HG03135 (cell line): Measurements from ENCODE around the gene ELF1.
"Not testable (repeated sequence)": the region's sequence is repeated elsewhere in the genome, so short reads cannot be mapped to it uniquely, and the experiment has no call there.

Experiments used
- ATAC-seq: cut with Tn5 transposase; IDR thresholded peaks from one replicate; pipeline ENCODE4 v1.9.1; 2021; ENCODE audit warnings: mild to moderate bottlenecking, moderate library complexity; ENCODE audit not compliant: unreplicated experiment

The ELF1 gene

GRCh38 chr13:40960716-40961115 is 58.4 kb downstream of the ELF1 start:
- no peak for ATAC-seq

- no peak for ATAC-seq
Measured at GRCh38 chr13:40958655-40959054, 60.5 kb downstream of the ELF1 start.

- no peak for ATAC-seq
Measured at GRCh38 chr13:40946485-40946884, 72.6 kb downstream of the ELF1 start.

- no peak for ATAC-seq
Measured at GRCh38 chr13:40943073-40943472, 76.0 kb downstream of the ELF1 start.

GRCh38 chr13:40941581-40941980 is 77.5 kb downstream of the ELF1 start:
- no peak for ATAC-seq

- no peak for ATAC-seq
Measured at GRCh38 chr13:40940841-40941240, 78.3 kb downstream of the ELF1 start.

- peak; percentile 48 for ATAC-seq
Measured at GRCh38 chr13:40933508-40934204, 85.5 kb downstream of the ELF1 start.

GRCh38 chr13:40932252-40932651 is 86.9 kb downstream of the ELF1 start:
- ATAC-seq = no peak

- ATAC-seq = no peak
Measured at GRCh38 chr13:40931719-40932118, 87.4 kb downstream of the ELF1 start.

GRCh38 chr13:40929883-40930282 is 89.2 kb downstream of the ELF1 start:
- ATAC-seq = not testable (repeated sequence)

GRCh38 chr13:40928980-40929379 is 90.1 kb downstream of the ELF1 start:
- no peak for ATAC-seq

- no peak for ATAC-seq
Measured at GRCh38 chr13:40927929-40928328, 91.2 kb downstream of the ELF1 start.

- no peak for ATAC-seq
Measured at GRCh38 chr13:40923867-40924266, 95.2 kb downstream of the ELF1 start.

- ATAC-seq = no peak
Measured at GRCh38 chr13:40922437-40923040, 96.6 kb downstream of the ELF1 start.

GRCh38 chr13:40920826-40921225 is 98.3 kb downstream of the ELF1 start:
- ATAC-seq = no peak

GRCh38 chr13:40919901-40920300 is 99.2 kb downstream of the ELF1 start:
- not testable (repeated sequence) for ATAC-seq

- no peak for ATAC-seq
Measured at GRCh38 chr13:40916207-40916998, 102.7 kb downstream of the ELF1 start.

GRCh38 chr13:40914863-40915262 is 104.3 kb downstream of the ELF1 start:
- ATAC-seq = not testable (repeated sequence)

GRCh38 chr13:40911341-40911740 is 107.8 kb downstream of the ELF1 start:
- no peak for ATAC-seq

- no peak for ATAC-seq
Measured at GRCh38 chr13:40910324-40911050, 108.6 kb downstream of the ELF1 start.

GRCh38 chr13:40909541-40910200 is 109.4 kb downstream of the ELF1 start:
- ATAC-seq = not testable (repeated sequence)
